GM10266 (cell line): ENCODE data around the gene ITGAV.

Experiments used
- DNase-seq: peaks from one replicate; pipeline ENCODE4 v3.0.0; 2012; ENCODE audit errors: extremely low spot score
- CTCF ChIP-seq: IDR thresholded peaks from 2 replicates; pipeline ENCODE4 v1.5.1; 2012; ENCODE audit warnings: mild to moderate bottlenecking, low read depth; ENCODE audit not compliant: control insufficient read depth, insufficient read depth; ENCODE audit errors: missing control alignments

Gene ITGAV

GRCh38 chr2:186554429-186554828 lies 35.4 kb upstream of the ITGAV start:
- no peak for TF ChIP-seq CTCF
- DNase-seq, result no peak

- no peak for DNase-seq
- TF ChIP-seq CTCF, result no peak
Measured at GRCh38 chr2:186554850-186555671, 34.8 kb upstream of the ITGAV start.

GRCh38 chr2:186558512-186559276 lies 31.2 kb upstream of the ITGAV start:
- DNase-seq, result no peak
- no peak for TF ChIP-seq CTCF

GRCh38 chr2:186559370-186559769 lies 30.5 kb upstream of the ITGAV start:
- peak; percentile 8 for DNase-seq
- no peak for TF ChIP-seq CTCF

- no peak for TF ChIP-seq CTCF
- DNase-seq, result peak; percentile 39
Measured at GRCh38 chr2:186559848-186560247, 30.0 kb upstream of the ITGAV start.

- no peak for DNase-seq
- TF ChIP-seq CTCF, result no peak
Measured at GRCh38 chr2:186560254-186560653, 29.6 kb upstream of the ITGAV start.
